HepG2 (cell line): Measurements from ENCODE around the gene BCO2.

Source experiments
- BORCS8-MEF2B ChIP-seq: sonication (generic); formaldehyde crosslinking; IDR thresholded peaks from 2 replicates; pipeline ENCODE4 v1.8.0; 2022; ENCODE audit warnings: mild to moderate bottlenecking, missing genetic modification reagents
- ETV5 ChIP-seq: IDR thresholded peaks from 2 replicates; pipeline ENCODE4 v1.6.1; 2018; ENCODE audit warnings: missing biosample characterization, missing genetic modification reagents, inconsistent platforms, borderline replicate concordance
- FOXP1 ChIP-seq, 2 experiments: fragments of 450-650 bp in 1 of 2; IDR thresholded peaks; 2 replicates each; pipeline ENCODE4 v1.6.1; 2017 to 2018; ENCODE audit warnings: antibody characterized with exemption in 1 of 2
- HNRNPLL ChIP-seq: fragments of 200-400 bp; formaldehyde crosslinking; IDR thresholded peaks from 2 replicates; pipeline ENCODE4 v1.6.1; 2017; ENCODE audit warnings: mild to moderate bottlenecking, low read depth, low read length; ENCODE audit not compliant: poor library complexity, severe bottlenecking
- LCORL ChIP-seq, 2 experiments: fragments of 450-650 bp in 1 of 2; sonication (generic) in 1 of 2; formaldehyde crosslinking in 1 of 2; IDR thresholded peaks; 2 replicates each; pipeline versions ENCODE4 v1.5.0 to v1.6.1; 2017 to 2020; ENCODE audit warnings: antibody characterized with exemption in 1 of 2, missing genetic modification reagents in 1 of 2
- MAZ ChIP-seq, 2 experiments: sonication (generic) in 1 of 2; formaldehyde crosslinking in 1 of 2; IDR thresholded peaks; 2 replicates each; pipeline versions ENCODE4 v1.5.0 to v1.6.1; 2012 to 2020; ENCODE audit warnings: low read depth in 2 of 2, mild to moderate bottlenecking in 2 of 2, borderline replicate concordance in 1 of 2, improper control_type of control experiment in 1 of 2, low read length in 1 of 2, missing genetic modification reagents in 1 of 2, moderate library complexity in 1 of 2
- MTA1 ChIP-seq: sonication (generic); formaldehyde crosslinking; IDR thresholded peaks from 2 replicates; pipeline ENCODE4 v1.4.0; 2020; ENCODE audit warnings: missing genetic modification reagents, mild to moderate bottlenecking, borderline replicate concordance
- TF ChIP-seq, protein P1 (sequence below): sonication (generic); formaldehyde crosslinking; IDR thresholded peaks from 2 replicates; pipeline ENCODE4 v1.4.0; 2020; ENCODE audit warnings: missing genetic modification reagents, mild to moderate bottlenecking, borderline replicate concordance
- TF ChIP-seq, protein P2 (sequence below): sonication (generic); formaldehyde crosslinking; IDR thresholded peaks from 2 replicates; pipeline ENCODE4 v1.8.0; 2022; ENCODE audit warnings: mild to moderate bottlenecking, missing genetic modification reagents; ENCODE audit not compliant: insufficient replicate concordance
- TF ChIP-seq, protein P3 (sequence below): sonication (generic); formaldehyde crosslinking; IDR thresholded peaks from 2 replicates; pipeline ENCODE4 v1.9.0; 2021; ENCODE audit warnings: missing genetic modification reagents, borderline replicate concordance
- TF ChIP-seq, protein P4 (sequence below): sonication (generic); formaldehyde crosslinking; IDR thresholded peaks from 2 replicates; pipeline ENCODE4 v1.5.0; 2020; ENCODE audit warnings: mild to moderate bottlenecking, missing genetic modification reagents, moderate library complexity
- TF ChIP-seq, protein P5 (sequence below): sonication (generic); formaldehyde crosslinking; IDR thresholded peaks from 2 replicates; pipeline ENCODE4 v1.4.0; 2020; ENCODE audit warnings: mild to moderate bottlenecking, missing genetic modification reagents
- TF ChIP-seq, protein P6 (sequence below): sonication (generic); formaldehyde crosslinking; IDR thresholded peaks from 2 replicates; pipeline ENCODE4 v1.8.0; 2022; ENCODE audit warnings: mild to moderate bottlenecking, missing genetic modification reagents, borderline replicate concordance
- TF ChIP-seq, protein P7 (sequence below): sonication (generic); formaldehyde crosslinking; IDR thresholded peaks from 2 replicates; pipeline ENCODE4 v1.4.0; 2020; ENCODE audit warnings: missing genetic modification reagents

DNA sequence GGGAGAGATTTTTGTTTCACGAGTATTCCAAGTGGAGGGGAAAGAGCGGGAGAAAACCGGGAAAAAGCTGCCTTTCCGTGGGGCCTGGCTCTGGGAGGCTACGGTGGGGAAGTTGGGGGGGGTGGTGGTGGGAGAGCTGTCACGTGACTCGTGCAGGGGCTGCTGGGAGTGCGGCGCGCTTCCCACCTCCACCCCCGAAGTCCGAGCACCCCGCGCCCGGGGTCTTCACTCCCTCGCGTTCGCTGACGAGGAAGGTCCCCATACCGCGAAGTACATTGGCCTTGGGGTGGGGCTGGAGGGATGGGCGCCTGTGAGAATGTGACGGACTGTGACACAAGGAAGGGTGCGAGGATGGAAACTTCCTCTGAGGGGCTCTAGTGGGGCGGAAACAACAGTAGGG lies 8.2 kb upstream of the BCO2 start, which contains the start of gene TEX12:
- TF ChIP-seq, protein P1, sequence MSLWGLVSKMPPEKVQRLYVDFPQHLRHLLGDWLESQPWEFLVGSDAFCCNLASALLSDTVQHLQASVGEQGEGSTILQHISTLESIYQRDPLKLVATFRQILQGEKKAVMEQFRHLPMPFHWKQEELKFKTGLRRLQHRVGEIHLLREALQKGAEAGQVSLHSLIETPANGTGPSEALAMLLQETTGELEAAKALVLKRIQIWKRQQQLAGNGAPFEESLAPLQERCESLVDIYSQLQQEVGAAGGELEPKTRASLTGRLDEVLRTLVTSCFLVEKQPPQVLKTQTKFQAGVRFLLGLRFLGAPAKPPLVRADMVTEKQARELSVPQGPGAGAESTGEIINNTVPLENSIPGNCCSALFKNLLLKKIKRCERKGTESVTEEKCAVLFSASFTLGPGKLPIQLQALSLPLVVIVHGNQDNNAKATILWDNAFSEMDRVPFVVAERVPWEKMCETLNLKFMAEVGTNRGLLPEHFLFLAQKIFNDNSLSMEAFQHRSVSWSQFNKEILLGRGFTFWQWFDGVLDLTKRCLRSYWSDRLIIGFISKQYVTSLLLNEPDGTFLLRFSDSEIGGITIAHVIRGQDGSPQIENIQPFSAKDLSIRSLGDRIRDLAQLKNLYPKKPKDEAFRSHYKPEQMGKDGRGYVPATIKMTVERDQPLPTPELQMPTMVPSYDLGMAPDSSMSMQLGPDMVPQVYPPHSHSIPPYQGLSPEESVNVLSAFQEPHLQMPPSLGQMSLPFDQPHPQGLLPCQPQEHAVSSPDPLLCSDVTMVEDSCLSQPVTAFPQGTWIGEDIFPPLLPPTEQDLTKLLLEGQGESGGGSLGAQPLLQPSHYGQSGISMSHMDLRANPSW (CRISPR knock-in tag): no peak
- TF ChIP-seq, protein P2, sequence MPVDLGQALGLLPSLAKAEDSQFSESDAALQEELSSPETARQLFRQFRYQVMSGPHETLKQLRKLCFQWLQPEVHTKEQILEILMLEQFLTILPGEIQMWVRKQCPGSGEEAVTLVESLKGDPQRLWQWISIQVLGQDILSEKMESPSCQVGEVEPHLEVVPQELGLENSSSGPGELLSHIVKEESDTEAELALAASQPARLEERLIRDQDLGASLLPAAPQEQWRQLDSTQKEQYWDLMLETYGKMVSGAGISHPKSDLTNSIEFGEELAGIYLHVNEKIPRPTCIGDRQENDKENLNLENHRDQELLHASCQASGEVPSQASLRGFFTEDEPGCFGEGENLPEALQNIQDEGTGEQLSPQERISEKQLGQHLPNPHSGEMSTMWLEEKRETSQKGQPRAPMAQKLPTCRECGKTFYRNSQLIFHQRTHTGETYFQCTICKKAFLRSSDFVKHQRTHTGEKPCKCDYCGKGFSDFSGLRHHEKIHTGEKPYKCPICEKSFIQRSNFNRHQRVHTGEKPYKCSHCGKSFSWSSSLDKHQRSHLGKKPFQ: no peak
- TF ChIP-seq, protein P3, sequence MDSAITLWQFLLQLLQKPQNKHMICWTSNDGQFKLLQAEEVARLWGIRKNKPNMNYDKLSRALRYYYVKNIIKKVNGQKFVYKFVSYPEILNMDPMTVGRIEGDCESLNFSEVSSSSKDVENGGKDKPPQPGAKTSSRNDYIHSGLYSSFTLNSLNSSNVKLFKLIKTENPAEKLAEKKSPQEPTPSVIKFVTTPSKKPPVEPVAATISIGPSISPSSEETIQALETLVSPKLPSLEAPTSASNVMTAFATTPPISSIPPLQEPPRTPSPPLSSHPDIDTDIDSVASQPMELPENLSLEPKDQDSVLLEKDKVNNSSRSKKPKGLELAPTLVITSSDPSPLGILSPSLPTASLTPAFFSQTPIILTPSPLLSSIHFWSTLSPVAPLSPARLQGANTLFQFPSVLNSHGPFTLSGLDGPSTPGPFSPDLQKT (CRISPR knock-in tag): no peak
- TF ChIP-seq, protein P4, sequence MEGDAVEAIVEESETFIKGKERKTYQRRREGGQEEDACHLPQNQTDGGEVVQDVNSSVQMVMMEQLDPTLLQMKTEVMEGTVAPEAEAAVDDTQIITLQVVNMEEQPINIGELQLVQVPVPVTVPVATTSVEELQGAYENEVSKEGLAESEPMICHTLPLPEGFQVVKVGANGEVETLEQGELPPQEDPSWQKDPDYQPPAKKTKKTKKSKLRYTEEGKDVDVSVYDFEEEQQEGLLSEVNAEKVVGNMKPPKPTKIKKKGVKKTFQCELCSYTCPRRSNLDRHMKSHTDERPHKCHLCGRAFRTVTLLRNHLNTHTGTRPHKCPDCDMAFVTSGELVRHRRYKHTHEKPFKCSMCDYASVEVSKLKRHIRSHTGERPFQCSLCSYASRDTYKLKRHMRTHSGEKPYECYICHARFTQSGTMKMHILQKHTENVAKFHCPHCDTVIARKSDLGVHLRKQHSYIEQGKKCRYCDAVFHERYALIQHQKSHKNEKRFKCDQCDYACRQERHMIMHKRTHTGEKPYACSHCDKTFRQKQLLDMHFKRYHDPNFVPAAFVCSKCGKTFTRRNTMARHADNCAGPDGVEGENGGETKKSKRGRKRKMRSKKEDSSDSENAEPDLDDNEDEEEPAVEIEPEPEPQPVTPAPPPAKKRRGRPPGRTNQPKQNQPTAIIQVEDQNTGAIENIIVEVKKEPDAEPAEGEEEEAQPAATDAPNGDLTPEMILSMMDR: no peak
- TF ChIP-seq, protein P5, sequence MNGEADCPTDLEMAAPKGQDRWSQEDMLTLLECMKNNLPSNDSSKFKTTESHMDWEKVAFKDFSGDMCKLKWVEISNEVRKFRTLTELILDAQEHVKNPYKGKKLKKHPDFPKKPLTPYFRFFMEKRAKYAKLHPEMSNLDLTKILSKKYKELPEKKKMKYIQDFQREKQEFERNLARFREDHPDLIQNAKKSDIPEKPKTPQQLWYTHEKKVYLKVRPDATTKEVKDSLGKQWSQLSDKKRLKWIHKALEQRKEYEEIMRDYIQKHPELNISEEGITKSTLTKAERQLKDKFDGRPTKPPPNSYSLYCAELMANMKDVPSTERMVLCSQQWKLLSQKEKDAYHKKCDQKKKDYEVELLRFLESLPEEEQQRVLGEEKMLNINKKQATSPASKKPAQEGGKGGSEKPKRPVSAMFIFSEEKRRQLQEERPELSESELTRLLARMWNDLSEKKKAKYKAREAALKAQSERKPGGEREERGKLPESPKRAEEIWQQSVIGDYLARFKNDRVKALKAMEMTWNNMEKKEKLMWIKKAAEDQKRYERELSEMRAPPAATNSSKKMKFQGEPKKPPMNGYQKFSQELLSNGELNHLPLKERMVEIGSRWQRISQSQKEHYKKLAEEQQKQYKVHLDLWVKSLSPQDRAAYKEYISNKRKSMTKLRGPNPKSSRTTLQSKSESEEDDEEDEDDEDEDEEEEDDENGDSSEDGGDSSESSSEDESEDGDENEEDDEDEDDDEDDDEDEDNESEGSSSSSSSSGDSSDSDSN (CRISPR knock-in tag): no peak
- TF ChIP-seq MAZ (IDR thresholded peaks at IDR 0.05; ENCODE audit: borderline replicate concordance, low read depth, low read length) (no peak), MAZ (CRISPR knock-in tag; IDR thresholded peaks at IDR 0.05; ENCODE audit: low read depth) (no peak), LCORL (IDR thresholded peaks at IDR 0.05) (no peak), LCORL (CRISPR knock-in tag; IDR thresholded peaks at IDR 0.05) (no peak), FOXP1 (IDR thresholded peaks at IDR 0.05) (no peak), FOXP1 (CRISPR knock-in tag; IDR thresholded peaks at IDR 0.05) (no peak), HNRNPLL (no peak), MTA1 (CRISPR knock-in tag) (no peak), ETV5 (CRISPR knock-in tag) (no peak), BORCS8-MEF2B (CRISPR knock-in tag) (no peak)
- TF ChIP-seq, protein P6, sequence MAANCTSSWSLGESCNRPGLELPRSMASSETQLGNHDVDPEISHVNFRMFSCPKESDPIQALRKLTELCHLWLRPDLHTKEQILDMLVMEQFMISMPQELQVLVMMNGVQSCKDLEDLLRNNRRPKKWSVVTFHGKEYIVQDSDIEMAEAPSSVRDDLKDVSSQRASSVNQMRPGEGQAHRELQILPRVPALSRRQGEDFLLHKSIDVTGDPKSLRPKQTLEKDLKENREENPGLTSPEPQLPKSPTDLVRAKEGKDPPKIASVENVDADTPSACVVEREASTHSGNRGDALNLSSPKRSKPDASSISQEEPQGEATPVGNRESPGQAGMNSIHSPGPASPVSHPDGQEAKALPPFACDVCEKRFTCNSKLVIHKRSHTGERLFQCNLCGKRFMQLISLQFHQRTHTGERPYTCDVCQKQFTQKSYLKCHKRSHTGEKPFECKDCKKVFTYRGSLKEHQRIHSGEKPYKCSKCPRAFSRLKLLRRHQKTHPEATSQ: no peak
- TF ChIP-seq, protein P7, sequence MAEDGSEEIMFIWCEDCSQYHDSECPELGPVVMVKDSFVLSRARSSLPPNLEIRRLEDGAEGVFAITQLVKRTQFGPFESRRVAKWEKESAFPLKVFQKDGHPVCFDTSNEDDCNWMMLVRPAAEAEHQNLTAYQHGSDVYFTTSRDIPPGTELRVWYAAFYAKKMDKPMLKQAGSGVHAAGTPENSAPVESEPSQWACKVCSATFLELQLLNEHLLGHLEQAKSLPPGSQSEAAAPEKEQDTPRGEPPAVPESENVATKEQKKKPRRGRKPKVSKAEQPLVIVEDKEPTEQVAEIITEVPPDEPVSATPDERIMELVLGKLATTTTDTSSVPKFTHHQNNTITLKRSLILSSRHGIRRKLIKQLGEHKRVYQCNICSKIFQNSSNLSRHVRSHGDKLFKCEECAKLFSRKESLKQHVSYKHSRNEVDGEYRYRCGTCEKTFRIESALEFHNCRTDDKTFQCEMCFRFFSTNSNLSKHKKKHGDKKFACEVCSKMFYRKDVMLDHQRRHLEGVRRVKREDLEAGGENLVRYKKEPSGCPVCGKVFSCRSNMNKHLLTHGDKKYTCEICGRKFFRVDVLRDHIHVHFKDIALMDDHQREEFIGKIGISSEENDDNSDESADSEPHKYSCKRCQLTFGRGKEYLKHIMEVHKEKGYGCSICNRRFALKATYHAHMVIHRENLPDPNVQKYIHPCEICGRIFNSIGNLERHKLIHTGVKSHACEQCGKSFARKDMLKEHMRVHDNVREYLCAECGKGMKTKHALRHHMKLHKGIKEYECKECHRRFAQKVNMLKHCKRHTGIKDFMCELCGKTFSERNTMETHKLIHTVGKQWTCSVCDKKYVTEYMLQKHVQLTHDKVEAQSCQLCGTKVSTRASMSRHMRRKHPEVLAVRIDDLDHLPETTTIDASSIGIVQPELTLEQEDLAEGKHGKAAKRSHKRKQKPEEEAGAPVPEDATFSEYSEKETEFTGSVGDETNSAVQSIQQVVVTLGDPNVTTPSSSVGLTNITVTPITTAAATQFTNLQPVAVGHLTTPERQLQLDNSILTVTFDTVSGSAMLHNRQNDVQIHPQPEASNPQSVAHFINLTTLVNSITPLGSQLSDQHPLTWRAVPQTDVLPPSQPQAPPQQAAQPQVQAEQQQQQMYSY: no peak
